HG03039 (cell line): Measurements from ENCODE around the gene GABRB1.

ENCODE experiments used
- ATAC-seq: cut with Tn5 transposase; IDR thresholded peaks from one replicate; pipeline ENCODE4 v1.9.1; 2021; ENCODE audit warnings: mild to moderate bottlenecking, moderate library complexity; ENCODE audit not compliant: unreplicated experiment

GABRB1 gene

GRCh38 chr4:47203593-47203992 lies 172.2 kb downstream of the GABRB1 start:
- no peak for ATAC-seq

GRCh38 chr4:47207555-47207954 lies 176.2 kb downstream of the GABRB1 start:
- ATAC-seq: no peak

GRCh38 chr4:47209833-47210232 lies 178.5 kb downstream of the GABRB1 start:
- ATAC-seq: no peak

- ATAC-seq: no peak
Measured at GRCh38 chr4:47210828-47211227, 179.5 kb downstream of the GABRB1 start.

- ATAC-seq: no peak
Measured at GRCh38 chr4:47213106-47213505, 181.7 kb downstream of the GABRB1 start.

- ATAC-seq: no peak
Measured at GRCh38 chr4:47213539-47213938, 182.2 kb downstream of the GABRB1 start.

GRCh38 chr4:47213971-47214370 lies 182.6 kb downstream of the GABRB1 start:
- ATAC-seq: no peak

GRCh38 chr4:47215759-47216158 lies 184.4 kb downstream of the GABRB1 start:
- ATAC-seq: no peak

- no peak for ATAC-seq
Measured at GRCh38 chr4:47217291-47217690, 185.9 kb downstream of the GABRB1 start.

- no peak for ATAC-seq
Measured at GRCh38 chr4:47217884-47218283, 186.5 kb downstream of the GABRB1 start.

- no peak for ATAC-seq
Measured at GRCh38 chr4:47218631-47219030, 187.3 kb downstream of the GABRB1 start.

GRCh38 chr4:47219586-47219985 lies 188.2 kb downstream of the GABRB1 start:
- no peak for ATAC-seq

- no peak for ATAC-seq
Measured at GRCh38 chr4:47221721-47222120, 190.4 kb downstream of the GABRB1 start.

- no peak for ATAC-seq
Measured at GRCh38 chr4:47222276-47222675, 190.9 kb downstream of the GABRB1 start.

- no peak for ATAC-seq
Measured at GRCh38 chr4:47224361-47224760, 193.0 kb downstream of the GABRB1 start.

GRCh38 chr4:47235721-47236120 lies 204.4 kb downstream of the GABRB1 start:
- no peak for ATAC-seq

GRCh38 chr4:47238667-47239066 lies 207.3 kb downstream of the GABRB1 start:
- ATAC-seq: no peak

- no peak for ATAC-seq
Measured at GRCh38 chr4:47239649-47240048, 208.3 kb downstream of the GABRB1 start.

- no peak for ATAC-seq
Measured at GRCh38 chr4:47251348-47252135, 220.2 kb downstream of the GABRB1 start.

GRCh38 chr4:47263721-47264120 lies 232.4 kb downstream of the GABRB1 start:
- no peak for ATAC-seq

GRCh38 chr4:47270201-47270888 lies 239.0 kb downstream of the GABRB1 start:
- no peak for ATAC-seq

- no peak for ATAC-seq
Measured at GRCh38 chr4:47271291-47271690, 239.9 kb downstream of the GABRB1 start.
